HG03439 (cell line): Measurements from ENCODE around the gene TNRC6C.
"Not testable (repeated sequence)": the region's sequence is repeated elsewhere in the genome, so short reads cannot be mapped to it uniquely, and the experiment has no call there.

ENCODE experiments used
- ATAC-seq: cut with Tn5 transposase; IDR thresholded peaks from one replicate; pipeline ENCODE4 v1.9.1; 2021; ENCODE audit warnings: mild to moderate bottlenecking, moderate library complexity; ENCODE audit not compliant: unreplicated experiment

Gene TNRC6C

DNA sequence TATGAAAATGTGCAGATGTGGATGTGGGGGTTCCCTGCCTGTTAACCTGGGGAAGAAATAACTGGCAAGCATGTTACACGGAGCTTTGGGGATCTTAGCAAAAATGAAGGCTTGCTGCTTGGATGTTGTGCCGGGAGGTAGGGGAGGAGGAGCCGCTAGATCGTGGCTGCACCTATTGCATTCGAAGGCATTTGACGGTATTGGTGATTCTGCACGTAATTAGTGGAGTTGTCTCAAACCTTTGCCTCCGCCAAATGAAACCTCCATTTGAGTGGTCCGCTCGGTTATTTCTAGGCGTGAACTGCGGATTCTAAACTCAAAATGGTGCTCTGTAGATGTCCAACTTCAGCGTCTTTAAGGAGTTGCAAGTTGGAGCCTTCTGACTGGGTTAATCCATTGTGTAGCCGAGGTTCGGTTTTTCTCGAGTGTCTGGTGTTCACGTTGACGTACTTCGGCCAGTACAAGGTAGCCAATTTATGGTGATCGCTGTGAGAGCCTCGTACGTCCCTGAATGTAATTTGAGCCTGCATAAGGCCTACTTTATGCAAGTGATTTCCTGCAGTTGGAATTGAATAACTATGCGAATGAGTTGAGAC, 1.5 kb downstream of the TNRC6C start:
- ATAC-seq: no peak

DNA sequence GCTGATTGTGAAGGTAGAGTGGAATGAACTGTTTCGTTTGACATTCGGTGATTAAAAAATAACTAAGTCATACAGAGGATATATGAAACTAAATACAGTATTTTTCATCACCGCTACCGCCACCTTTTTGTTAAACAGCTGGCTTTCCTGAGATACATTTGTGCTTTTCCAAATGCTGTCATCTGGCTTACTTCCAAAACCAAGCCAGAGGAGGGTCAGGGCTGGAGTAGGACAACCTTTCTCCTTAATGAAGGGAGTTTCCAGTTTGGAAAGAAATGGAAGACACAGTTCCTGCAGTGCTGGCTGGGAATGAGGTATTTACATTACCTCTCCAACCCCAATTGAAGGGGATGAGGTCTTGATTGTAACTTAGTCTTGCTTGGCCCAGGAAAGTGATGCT, 3.2 kb downstream of the TNRC6C start:
- no peak for ATAC-seq

DNA sequence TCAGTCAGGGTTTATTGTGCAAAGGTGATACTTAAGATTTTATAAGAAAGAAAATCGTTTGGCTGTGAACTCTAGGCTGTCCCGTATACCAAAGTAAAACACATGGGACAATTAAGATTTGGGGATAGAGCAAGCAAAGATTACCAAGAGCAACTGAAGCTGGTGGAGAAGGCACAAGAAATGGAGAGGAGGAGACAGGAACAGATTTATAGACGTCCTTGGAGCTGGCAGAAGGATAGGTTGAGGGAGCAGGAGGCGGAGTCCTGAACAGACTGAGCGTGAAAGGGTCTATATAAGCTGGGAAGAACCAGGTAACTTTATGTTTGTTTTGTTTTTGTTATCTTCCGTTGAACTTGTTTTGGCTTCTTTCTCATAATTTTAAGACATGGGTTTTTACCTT, 3.8 kb downstream of the TNRC6C start:
- no peak for ATAC-seq

DNA sequence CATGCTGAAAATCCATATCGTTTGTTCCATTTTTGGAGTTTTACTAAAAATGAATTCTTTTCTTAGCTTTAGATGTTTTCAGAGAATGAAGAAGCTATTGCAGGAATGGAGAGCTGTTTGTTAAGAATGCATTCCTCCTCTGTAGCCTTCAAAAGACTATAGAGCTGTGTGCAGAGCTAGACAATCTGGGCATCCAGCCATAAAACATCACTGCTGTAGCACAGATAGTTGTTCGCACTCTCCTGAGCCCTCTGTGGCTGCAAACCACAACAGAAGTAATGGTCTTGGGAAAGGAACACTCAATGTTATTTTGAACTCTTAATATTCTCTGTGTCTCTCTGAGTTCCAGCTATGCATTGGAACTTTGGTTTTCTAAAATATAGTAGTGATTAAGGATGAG, 4.9 kb downstream of the TNRC6C start:
- no peak for ATAC-seq

DNA sequence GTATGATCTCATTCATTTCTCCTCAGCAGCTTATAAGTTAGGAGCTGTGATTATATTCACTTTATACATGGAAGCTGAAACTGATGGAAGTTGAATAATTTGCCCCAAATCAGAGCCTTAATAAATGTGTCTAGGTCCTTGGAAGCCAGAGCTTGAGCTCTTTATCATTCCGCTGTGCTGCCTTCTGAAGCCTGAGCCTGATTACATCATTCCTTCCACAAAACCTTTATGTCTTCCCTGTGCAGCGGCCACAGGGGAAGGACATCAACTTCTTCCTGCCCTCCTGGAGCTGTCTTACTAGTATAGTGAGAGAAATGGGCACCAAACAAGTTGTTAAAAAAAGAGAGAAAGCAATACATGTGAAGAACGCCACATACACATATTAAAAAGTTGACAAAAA, 6.8 kb downstream of the TNRC6C start:
- ATAC-seq: no peak

DNA sequence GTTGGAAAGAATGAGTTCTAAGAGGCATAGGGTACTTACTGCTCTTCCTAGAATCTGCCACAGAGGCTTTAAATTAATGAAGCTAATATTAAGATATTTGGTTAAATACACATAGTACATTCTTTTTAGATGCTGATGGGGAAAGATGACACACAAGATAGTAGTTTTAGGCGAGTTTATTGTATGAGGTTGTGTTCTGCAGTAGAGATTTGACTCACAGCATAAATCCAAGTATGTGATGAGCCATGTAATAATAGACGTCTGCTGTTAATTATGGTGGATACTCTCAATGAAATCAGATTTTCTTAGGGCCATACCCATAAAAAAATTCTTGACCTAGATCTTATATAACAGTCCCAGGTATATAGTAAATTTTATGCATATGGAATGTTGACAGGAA, 8.0 kb downstream of the TNRC6C start:
- ATAC-seq: no peak

DNA sequence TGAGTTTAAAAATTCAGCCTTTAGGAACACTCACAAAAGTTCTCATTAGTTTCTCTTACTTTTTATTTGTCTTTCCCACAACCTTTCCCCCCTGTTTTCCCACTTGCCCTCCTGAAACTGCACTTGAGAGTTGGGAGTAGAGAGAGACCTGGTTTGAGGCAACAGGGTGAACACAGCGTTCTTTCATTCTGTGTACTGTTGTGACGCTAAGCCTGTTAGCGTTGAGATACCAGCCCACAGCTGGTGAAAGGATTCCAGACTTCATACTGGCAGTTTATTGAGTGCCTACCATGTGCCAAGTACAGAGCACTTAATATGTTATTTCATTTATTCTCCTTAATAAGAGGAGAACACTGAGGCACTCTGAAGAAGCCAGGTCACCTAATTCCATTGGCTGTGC, 10.3 kb downstream of the TNRC6C start:
- ATAC-seq: no peak

DNA sequence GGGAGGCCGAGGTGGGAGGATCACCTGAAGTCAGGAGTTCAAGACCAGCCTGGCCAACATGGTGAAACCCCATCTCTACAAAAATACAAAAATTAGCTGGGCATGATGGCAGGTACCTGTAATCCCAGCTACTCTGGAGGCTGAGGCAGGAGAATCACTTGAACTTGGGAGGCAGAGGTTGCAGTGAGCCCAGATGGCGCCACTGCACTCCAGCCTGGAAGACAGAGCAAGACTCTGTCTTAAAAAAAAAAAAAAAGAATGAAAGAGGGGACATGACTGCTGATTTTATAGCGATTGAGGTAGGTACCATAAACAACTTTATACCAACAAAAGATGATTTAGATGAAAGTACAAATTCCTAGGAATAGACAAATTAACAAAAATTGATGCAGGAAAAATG, 13.8 kb downstream of the TNRC6C start:
- not testable (repeated sequence) for ATAC-seq

DNA sequence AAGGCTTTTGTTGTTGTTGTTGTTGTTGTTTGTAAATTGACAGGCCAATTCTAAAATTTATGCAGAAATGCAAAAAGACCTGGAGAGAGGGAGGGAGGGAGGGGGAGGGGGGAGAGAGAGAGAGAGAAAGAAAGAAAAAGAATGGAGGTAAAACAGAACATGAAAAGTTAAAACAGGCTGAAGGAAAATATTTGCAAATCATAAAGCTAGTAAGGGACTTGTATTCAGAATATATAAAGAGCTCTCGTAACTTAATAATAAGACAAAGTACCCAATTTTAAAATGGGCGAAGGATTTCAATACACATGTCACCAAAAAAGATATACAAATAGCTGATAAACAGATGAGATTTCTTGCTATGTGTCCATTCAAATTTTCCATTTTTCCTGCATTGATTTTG, 15.4 kb downstream of the TNRC6C start:
- no peak for ATAC-seq

DNA sequence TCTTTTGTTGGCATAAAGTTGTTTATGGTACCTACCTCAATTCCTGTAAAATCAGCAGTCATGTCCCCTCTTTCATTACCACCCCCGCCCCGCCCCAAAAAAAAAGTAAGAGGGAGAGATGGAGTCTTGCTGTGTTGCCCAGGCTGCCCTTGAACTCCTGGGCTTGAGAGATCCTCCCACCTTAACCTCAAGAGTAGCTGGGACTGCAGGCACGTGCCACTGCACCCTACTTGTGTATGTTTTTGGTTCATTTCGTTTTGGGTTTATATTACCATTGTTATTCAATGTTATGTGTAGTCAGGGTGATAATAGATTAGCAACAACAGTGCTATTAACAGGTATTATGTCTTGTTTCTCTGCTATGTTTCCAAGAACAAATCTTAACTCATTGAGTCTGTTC, 15.9 kb downstream of the TNRC6C start:
- no peak for ATAC-seq

DNA sequence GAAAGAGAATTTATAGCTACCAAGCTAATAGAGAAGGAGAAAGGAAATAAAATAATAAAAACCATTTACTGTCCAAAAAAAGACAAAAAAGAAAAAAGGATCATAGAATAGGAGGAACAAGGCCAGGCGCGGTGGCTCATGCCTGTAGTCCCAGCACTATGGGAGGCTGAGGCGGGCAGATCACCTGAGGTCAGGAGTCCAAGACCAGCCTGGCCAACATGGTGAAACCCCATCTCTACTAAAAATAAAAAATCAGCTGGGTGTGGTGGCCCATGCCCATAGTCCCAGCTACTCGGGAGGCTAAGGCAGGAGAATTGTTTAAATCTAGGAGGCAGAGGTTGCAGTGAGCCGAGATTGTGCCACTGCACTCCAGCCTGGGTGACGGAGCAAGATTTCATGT, 23.9 kb downstream of the TNRC6C start:
- ATAC-seq: not testable (repeated sequence)

DNA sequence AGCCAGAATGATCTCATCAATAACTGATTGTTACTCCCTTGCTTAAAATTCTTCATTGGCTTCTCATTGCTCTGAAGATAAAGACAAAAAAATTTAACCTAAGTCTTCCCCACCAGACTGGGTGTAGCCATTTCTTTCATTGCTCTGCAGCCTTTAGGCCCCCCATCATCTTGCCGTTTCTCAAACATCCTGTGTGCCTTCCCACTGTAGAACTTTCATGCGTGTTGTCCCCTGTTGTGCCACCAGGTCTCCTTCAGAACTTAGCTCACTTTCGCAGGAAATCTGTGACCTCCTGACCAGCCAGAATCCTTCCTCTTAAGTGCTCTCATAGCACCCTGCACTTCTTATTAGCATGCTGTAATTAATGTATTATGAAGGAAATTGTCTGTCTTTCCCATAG, 31.8 kb downstream of the TNRC6C start:
- no peak for ATAC-seq

DNA sequence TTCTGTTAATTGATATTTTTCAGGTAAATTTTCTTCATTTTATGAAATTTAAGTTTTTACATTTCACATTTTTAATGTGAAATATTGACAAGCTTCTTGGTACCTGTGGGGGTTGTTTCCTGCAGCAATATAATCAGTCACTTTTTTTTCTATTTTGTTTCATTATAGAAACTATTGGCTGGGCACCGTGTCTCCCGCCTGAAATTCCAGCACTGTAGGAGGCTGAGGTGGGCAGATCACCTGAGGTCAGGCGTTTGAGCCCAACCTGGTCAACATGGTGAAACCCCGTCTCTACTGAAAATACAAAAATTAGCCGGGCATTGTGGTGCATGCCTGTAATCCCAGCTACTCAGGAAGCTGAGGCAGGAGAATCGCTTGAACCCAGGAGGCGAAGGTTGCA, 35.2 kb downstream of the TNRC6C start:
- ATAC-seq: not testable (repeated sequence)

DNA sequence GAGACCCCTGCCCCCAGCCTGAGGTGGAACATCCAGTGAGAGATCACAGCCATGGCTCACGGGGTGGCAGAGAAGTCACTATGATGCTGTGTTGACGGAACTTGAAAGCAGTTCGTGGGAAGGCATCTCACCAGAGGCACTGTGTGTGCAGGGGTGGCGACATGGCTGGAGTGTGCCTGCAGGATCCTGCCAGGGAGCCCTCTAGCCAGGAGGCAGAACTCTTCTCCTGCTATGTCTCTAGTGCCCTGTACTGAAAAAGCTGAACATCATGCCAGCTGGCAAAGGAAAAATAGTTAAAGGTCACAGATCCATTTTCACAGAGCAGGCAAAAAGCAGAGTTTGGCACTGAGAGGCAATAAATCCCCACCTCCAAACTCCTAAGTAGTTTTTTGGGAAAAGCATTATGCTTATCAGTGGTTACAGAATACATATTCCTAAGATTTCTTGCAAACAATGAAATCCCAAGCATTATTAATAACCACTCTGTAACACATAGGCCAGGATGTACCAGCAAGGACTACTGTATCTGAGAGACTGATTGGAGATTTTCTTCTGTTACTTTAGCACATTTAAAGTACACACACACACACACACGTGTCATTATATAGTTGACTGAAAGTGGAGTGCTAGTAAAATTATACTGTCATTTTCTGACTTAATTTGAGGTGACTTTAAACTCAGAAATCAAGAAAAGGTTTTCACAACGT, 36.8 kb downstream of the TNRC6C start:
- ATAC-seq: no peak

DNA sequence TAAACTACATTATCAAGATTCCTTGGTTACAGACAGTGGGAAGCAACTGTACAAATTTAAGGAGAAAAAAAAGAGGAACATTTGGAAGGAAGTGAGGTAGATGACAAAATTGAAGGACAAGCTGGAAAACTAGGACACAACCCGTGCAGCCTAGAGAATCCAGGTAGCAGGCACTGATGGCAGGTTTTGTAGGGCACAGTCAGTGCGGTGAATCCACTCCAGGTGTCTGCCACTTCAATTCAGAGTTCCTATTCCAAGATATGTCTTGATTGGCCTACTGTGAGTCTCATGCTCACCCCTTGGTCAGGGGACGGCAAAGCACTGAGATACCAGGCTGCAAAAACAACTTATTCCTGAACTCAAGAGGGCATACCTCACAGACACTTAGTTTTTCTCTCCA, 37.8 kb downstream of the TNRC6C start:
- ATAC-seq: no peak

DNA sequence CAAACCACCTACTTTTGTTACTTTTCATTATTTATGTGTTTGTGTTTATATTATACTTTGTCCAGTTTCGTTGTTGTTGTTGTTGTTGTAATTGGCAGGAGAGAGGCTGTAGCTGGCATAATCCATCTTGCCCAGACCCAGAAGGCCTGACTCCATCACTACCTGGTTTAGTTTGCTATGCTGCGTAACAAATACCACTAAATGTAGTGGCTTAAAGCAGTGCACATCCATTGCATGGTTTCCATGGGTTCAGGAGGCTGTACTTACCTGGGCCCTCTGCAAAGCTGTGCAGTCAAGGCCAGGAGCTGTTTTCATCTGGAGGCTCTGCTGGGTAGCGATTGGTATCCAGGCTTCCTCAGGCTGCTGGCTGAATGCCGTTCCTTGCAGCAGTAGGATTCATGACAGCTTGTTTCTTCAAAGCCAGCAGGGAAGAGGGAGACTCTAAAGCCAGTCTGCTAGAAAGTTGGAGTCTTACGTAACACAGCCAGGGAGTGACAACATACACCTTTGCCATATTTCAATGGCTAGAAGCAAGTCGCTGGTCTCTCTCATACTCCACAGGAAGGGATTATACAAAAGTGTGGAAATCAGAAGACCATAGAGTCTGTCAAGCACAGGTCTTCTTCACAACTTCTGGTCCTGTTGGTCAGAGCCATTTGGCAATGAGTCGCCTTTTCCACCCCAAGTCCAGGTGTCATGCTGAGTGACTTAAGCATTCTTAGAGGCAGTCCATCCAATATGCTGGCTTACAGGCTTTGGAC, 41.1 kb downstream of the TNRC6C start:
- no peak for ATAC-seq

DNA sequence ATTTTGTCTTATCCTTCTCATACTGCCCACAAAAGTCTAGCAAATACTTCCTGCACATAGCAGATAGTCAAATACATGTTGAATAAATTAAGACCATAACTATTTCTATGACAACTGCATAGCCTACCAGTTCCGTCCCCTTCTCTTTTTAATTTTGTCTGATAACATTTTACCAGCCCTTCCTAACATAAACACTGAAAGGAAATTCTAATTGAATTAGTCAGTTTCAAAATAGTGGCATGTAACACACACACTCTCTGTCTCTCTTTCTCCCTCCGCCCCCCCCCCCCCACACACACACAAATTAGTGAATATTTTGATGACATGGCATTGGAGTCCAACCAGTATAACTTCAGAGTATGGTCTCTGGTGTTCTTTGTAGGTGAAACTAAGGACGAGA, 41.8 kb downstream of the TNRC6C start:
- ATAC-seq: no peak

DNA sequence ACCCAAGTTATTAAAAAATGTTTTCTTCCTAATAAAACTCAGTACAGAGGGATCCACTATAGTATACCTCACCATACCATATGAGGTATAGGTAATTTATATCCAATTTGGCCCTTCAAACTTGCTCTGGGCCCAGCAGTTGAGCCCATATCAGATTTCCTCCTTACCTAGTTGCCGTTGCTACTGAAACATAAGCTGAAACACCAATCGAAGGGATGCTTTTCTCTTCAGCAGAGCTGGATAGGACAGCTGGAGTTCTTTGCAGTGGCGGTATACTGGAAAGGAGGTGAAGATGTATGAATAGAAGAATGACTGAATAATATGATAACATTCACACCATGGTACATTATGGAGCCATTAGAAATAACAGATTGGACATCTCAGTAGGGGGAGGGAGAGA, 42.7 kb downstream of the TNRC6C start:
- ATAC-seq: no peak

DNA sequence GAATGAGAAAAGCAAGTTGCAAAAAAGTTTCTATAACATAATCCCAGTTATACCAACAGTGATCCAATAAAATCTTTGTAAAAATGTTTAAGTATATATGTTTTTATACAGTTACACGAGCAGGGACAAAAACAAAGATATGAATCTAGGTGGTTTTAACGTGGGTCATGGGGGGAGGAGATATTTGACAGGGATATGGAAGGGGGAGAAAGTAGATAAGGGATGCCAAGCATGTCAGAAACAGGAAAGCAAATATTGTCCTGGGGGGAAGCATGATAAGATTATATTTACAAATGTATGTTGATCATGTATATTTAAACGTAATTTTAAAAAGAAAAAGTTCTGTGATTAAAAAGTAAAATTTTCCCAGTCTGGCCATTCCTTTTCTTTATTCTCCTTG, 43.1 kb downstream of the TNRC6C start:
- ATAC-seq: no peak

DNA sequence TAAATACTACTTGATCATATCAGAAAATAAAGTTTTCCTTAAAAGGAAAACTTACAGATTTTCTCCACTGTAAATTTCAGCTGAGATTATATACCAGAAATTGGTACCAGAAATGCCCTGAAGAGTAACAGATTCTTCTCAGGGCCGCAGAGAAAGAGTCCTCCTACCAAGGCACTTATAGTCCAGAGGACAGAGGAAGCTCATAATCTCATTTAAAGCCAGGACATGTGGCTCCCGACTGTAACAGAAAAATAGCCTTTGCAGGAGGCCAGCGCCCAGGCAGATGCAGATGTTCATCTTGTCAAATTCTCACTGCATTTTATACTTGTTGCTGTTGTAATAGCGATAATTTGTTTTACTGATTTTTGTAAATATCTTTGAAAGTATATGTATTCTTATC, 43.7 kb downstream of the TNRC6C start:
- no peak for ATAC-seq

DNA sequence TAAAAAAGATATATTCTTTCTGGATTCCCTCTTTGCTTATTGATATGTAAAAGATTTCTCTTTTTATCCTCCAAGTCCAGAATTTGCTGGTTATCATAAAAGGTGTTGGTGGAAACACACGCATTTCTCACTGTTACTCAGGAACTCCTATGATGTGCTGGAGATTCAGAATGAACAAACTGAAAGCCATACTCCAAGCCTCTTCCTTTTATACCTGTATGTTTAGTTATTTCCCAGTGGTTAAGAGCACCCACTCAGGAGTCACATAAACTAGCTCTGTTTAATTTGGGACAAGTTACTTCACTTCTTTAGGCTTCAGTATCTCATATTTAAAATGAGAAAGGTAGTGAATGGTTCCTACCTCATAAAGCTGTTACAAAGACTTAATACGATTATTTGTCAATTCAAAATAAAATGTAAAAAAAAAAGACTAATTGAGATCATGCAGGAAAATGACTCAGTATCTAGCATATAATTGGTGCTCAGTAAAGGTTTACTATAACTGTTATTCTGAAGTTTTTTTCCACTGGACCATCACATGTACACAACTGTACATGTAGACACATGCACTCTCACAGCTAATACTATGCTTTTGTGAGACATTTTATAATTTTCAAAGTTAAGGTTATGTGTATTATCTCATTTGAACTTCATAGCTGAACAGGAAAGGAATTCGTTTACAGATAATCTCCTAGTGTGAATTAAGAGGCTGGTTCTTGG, 47.1 kb downstream of the TNRC6C start:
- no peak for ATAC-seq

DNA sequence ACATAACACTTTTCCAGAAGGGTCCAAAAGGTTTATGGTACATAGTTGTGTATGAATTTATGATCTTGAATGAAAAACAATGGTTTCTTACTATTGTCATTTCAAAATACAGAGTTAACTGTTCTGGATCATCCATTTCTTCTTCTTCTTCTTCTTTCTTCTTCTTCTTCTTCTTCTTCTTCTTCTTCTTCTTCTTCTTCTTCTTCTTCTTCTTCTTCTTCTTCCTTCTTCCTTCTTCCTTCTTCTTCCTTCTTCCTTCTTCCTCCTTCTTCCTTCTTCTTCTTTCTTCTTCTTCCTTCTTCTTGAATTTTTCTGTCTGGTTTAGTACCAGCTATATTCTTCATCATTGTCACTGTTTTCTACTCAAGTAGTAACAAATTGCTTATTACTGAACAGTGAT, 47.8 kb downstream of the TNRC6C start:
- no peak for ATAC-seq
